Activated T-cell treated with anti-CD3 and anti-CD28 coated beads, Interleukin-2, amount 50 U/mL, for 24 hours (primary cell): ENCODE results near the gene TMEM86A.
"Not testable (repeated sequence)": the region's sequence is repeated elsewhere in the genome, so short reads cannot be mapped to it uniquely, and the experiment has no call there.

Experiments used
- DNase-seq: peaks from one replicate; pipeline ENCODE4 v3.0.0-alpha.2; 2020
- H3K27ac Mint-ChIP-seq: 2 replicates; pipeline ENCODE4 v1.8.0; 2020; ENCODE audit warnings: mild to moderate bottlenecking, mixed read lengths
- H3K27me3 Mint-ChIP-seq: 2 replicates; pipeline ENCODE4 v1.8.0; 2020; ENCODE audit warnings: mixed read lengths
- H3K36me3 Mint-ChIP-seq: 2 replicates; pipeline ENCODE4 v1.8.0; 2020; ENCODE audit warnings: low read depth, mixed read lengths
- H3K4me1 Mint-ChIP-seq: 2 replicates; pipeline ENCODE4 v1.8.0; 2020; ENCODE audit warnings: low read depth, mixed read lengths
- H3K4me3 Mint-ChIP-seq: 2 replicates; pipeline ENCODE4 v1.8.0; 2020; ENCODE audit warnings: mild to moderate bottlenecking, moderate library complexity, mixed read lengths
- H3K9me3 Mint-ChIP-seq: 2 replicates; pipeline ENCODE4 v1.8.0; 2020; ENCODE audit warnings: mixed read lengths

Gene TMEM86A

GRCh38 chr11:18691467-18692140, 7.0 kb upstream of the TMEM86A start:
- H3K4me3 Mint-ChIP-seq, H3K27ac Mint-ChIP-seq, H3K27me3 Mint-ChIP-seq, DNase-seq, H3K4me1 Mint-ChIP-seq, H3K9me3 Mint-ChIP-seq, H3K36me3 Mint-ChIP-seq: not testable (repeated sequence)

GRCh38 chr11:18692941-18693760, 5.4 kb upstream of the TMEM86A start:
- no peaks in the 10 kb centered on the region for H3K9me3 Mint-ChIP-seq
- no peak for DNase-seq
- H3K27ac Mint-ChIP-seq = no peak overlapping the region
- no peaks in the 10 kb centered on the region for H3K27me3 Mint-ChIP-seq
- no peaks in the 10 kb centered on the region for H3K36me3 Mint-ChIP-seq
- no peak overlapping the region for H3K4me3 Mint-ChIP-seq
- peaks cover 9% of the 10 kb centered on the region for H3K4me1 Mint-ChIP-seq

- no peaks in the 10 kb centered on the region for H3K9me3 Mint-ChIP-seq
- H3K36me3 Mint-ChIP-seq = no peaks in the 10 kb centered on the region
- no peak for DNase-seq
- H3K4me1 Mint-ChIP-seq = peaks cover 18% of the 10 kb centered on the region
- H3K27me3 Mint-ChIP-seq = peaks cover 2% of the 10 kb centered on the region
- no peak overlapping the region for H3K4me3 Mint-ChIP-seq
- no peak overlapping the region for H3K27ac Mint-ChIP-seq
These were observed 1.8 kb upstream of the TMEM86A start for GRCh38 chr11:18696638-18697225.

- Mint-ChIP-seq H3K4me3 (no peak overlapping the region), H3K27me3 (peaks cover 2% of the 10 kb centered on the region), H3K27ac (no peak overlapping the region), H3K9me3 (no peaks in the 10 kb centered on the region), H3K36me3 (no peaks in the 10 kb centered on the region), H3K4me1 (peaks cover 18% of the 10 kb centered on the region)
- DNase-seq = no peak
These were observed 1.0 kb upstream of the TMEM86A start for GRCh38 chr11:18697576-18697975.

- Mint-ChIP-seq H3K27me3 (peaks cover 2% of the 10 kb centered on the region), H3K27ac (no peak overlapping the region), H3K36me3 (no peaks in the 10 kb centered on the region), H3K4me3 (peak overlapping the region; percentile 79), H3K9me3 (no peaks in the 10 kb centered on the region), H3K4me1 (peaks cover 18% of the 10 kb centered on the region)
- no peak for DNase-seq
These were observed 654 bp downstream of the TMEM86A start for GRCh38 chr11:18699269-18699596.

- peaks cover 3% of the 10 kb centered on the region for H3K27me3 Mint-ChIP-seq
- H3K4me3 Mint-ChIP-seq = peak overlapping the region; percentile 79
- H3K27ac Mint-ChIP-seq = no peak overlapping the region
These were observed 1.3 kb downstream of the TMEM86A start for GRCh38 chr11:18699848-18700261.

GRCh38 chr11:18700375-18700774, 1.8 kb downstream of the TMEM86A start:
- Mint-ChIP-seq H3K27ac (no peak overlapping the region), H3K4me1 (peaks cover 23% of the 10 kb centered on the region), H3K36me3 (no peaks in the 10 kb centered on the region), H3K27me3 (peaks cover 7% of the 10 kb centered on the region), H3K4me3 (peak overlapping the region; percentile 79), H3K9me3 (no peaks in the 10 kb centered on the region)
- no peak for DNase-seq

More at GRCh38 chr11:18699848-18700261, 1.3 kb downstream of the TMEM86A start:
- Mint-ChIP-seq H3K4me1 (peaks cover 18% of the 10 kb centered on the region), H3K9me3 (no peaks in the 10 kb centered on the region), H3K36me3 (no peaks in the 10 kb centered on the region)
- DNase-seq = no peak

- Mint-ChIP-seq H3K27ac (no peak overlapping the region), H3K4me1 (peaks cover 28% of the 10 kb centered on the region), H3K27me3 (peaks cover 8% of the 10 kb centered on the region), H3K9me3 (no peaks in the 10 kb centered on the region), H3K36me3 (no peaks in the 10 kb centered on the region), H3K4me3 (no peak overlapping the region)
- no peak for DNase-seq
These were observed 2.3 kb downstream of the TMEM86A start for GRCh38 chr11:18700872-18701271.

GRCh38 chr11:18701614-18702216, 3.1 kb downstream of the TMEM86A start:
- peaks cover 34% of the 10 kb centered on the region for H3K4me1 Mint-ChIP-seq

GRCh38 chr11:18703001-18703763, 4.6 kb downstream of the TMEM86A start:
- DNase-seq = no peak
- no peak overlapping the region for H3K27ac Mint-ChIP-seq

More at GRCh38 chr11:18701614-18702216, 3.1 kb downstream of the TMEM86A start:
- no peak overlapping the region for H3K27ac Mint-ChIP-seq
- no peak for DNase-seq
- H3K36me3 Mint-ChIP-seq = no peaks in the 10 kb centered on the region
- peaks cover 8% of the 10 kb centered on the region for H3K27me3 Mint-ChIP-seq
- H3K4me3 Mint-ChIP-seq = no peak overlapping the region
- H3K9me3 Mint-ChIP-seq = no peaks in the 10 kb centered on the region

GRCh38 chr11:18704045-18704645, 5.6 kb downstream of the TMEM86A start:
- Mint-ChIP-seq H3K27ac (no peak overlapping the region), H3K4me3 (no peak overlapping the region), H3K27me3 (peaks cover 8% of the 10 kb centered on the region), H3K9me3 (no peaks in the 10 kb centered on the region), H3K4me1 (peaks cover 26% of the 10 kb centered on the region), H3K36me3 (no peaks in the 10 kb centered on the region)
- no peak for DNase-seq

More at GRCh38 chr11:18703001-18703763, 4.6 kb downstream of the TMEM86A start:
- Mint-ChIP-seq H3K4me1 (peaks cover 30% of the 10 kb centered on the region), H3K27me3 (peaks cover 8% of the 10 kb centered on the region), H3K9me3 (no peaks in the 10 kb centered on the region), H3K4me3 (no peak overlapping the region), H3K36me3 (no peaks in the 10 kb centered on the region)

- peaks cover 8% of the 10 kb centered on the region for H3K27me3 Mint-ChIP-seq
These were observed 6.1 kb downstream of the TMEM86A start for GRCh38 chr11:18704698-18705097.

GRCh38 chr11:18705651-18706281, 7.2 kb downstream of the TMEM86A start:
- peaks cover 6% of the 10 kb centered on the region for H3K27me3 Mint-ChIP-seq
- H3K4me3 Mint-ChIP-seq = peak overlapping the region; percentile 40
- no peaks in the 10 kb centered on the region for H3K9me3 Mint-ChIP-seq
- no peak overlapping the region for H3K27ac Mint-ChIP-seq
- H3K4me1 Mint-ChIP-seq = peaks cover 21% of the 10 kb centered on the region
- no peaks in the 10 kb centered on the region for H3K36me3 Mint-ChIP-seq
- DNase-seq = peak; percentile 52

More at GRCh38 chr11:18704698-18705097, 6.1 kb downstream of the TMEM86A start:
- no peaks in the 10 kb centered on the region for H3K9me3 Mint-ChIP-seq
- peaks cover 21% of the 10 kb centered on the region for H3K4me1 Mint-ChIP-seq
- DNase-seq = no peak
- H3K27ac Mint-ChIP-seq = no peak overlapping the region
- no peaks in the 10 kb centered on the region for H3K36me3 Mint-ChIP-seq
- no peak overlapping the region for H3K4me3 Mint-ChIP-seq
